SHP77 treated with DMSO at 0.1 percent for 48 hours (cell line): ENCODE data around the gene RPL39L.
"Not testable (repeated sequence)": the region's sequence is repeated elsewhere in the genome, so short reads cannot be mapped to it uniquely, and the experiment has no call there.

Source experiments
- DNase-seq: peaks from one replicate; lab custom pipeline; 2025; lab: John Stamatoyannopoulos, UW

Gene RPL39L

GRCh38 chr3:187139126-187139894, at the start of gene RPL39L:
Gene RPL39L (minus strand): TSS chr3:187139496. CDS start chr3:187121300, 18,196 bp downstream.
- DNase-seq: no peak

GRCh38 chr3:187188931-187189330, 49.6 kb upstream of the RPL39L start:
- no peak for DNase-seq

- no peak for DNase-seq
Measured at GRCh38 chr3:187186801-187187421, 47.6 kb upstream of the RPL39L start.

- no peak for DNase-seq
Measured at GRCh38 chr3:187186375-187186774, 47.1 kb upstream of the RPL39L start.

- no peak for DNase-seq
Measured at GRCh38 chr3:187185759-187186158, 46.5 kb upstream of the RPL39L start.

GRCh38 chr3:187183903-187184302, 44.6 kb upstream of the RPL39L start:
- DNase-seq: no peak

- DNase-seq: no peak
Measured at GRCh38 chr3:187183210-187183862, 44.0 kb upstream of the RPL39L start.

- no peak for DNase-seq
Measured at GRCh38 chr3:187181454-187182170, 42.3 kb upstream of the RPL39L start.

- no peak for DNase-seq
Measured at GRCh38 chr3:187172929-187173328, 33.6 kb upstream of the RPL39L start.

GRCh38 chr3:187170911-187171310, 31.6 kb upstream of the RPL39L start:
- not testable (repeated sequence) for DNase-seq

GRCh38 chr3:187169231-187169960, 30.1 kb upstream of the RPL39L start:
- no peak for DNase-seq

GRCh38 chr3:187167777-187168176, 28.5 kb upstream of the RPL39L start:
- DNase-seq: no peak

- no peak for DNase-seq
Measured at GRCh38 chr3:187166750-187167149, 27.5 kb upstream of the RPL39L start.

- peak; percentile 32 for DNase-seq
Measured at GRCh38 chr3:187165144-187165543, 25.8 kb upstream of the RPL39L start.

GRCh38 chr3:187162265-187162953, 23.1 kb upstream of the RPL39L start:
- DNase-seq: no peak

- DNase-seq: no peak
Measured at GRCh38 chr3:187161556-187161955, 22.3 kb upstream of the RPL39L start.

- no peak for DNase-seq
Measured at GRCh38 chr3:187150599-187150998, 11.3 kb upstream of the RPL39L start.

- DNase-seq: no peak
Measured at GRCh38 chr3:187150186-187150585, 10.9 kb upstream of the RPL39L start.

- no peak for DNase-seq
Measured at GRCh38 chr3:187146389-187146788, 7.1 kb upstream of the RPL39L start.

GRCh38 chr3:187145149-187145895, 6.0 kb upstream of the RPL39L start:
- DNase-seq: no peak
